Endodermal cell (in vitro differentiated cells): ENCODE measurements around the gene PER1. TPM values are rescaled to one million over a fixed set of nuclear protein-coding genes. Genes with fewer than 3 reads are reported as not detected.

ENCODE experiments used
- DNase-seq: peaks from one replicate; pipeline ENCODE4 v3.0.0-alpha.2; 2017
- H3K27ac ChIP-seq: 2 replicates; pipeline ENCODE4 v1.5.1; 2013; ENCODE audit warnings: mild to moderate bottlenecking, low read depth, low read length, moderate library complexity
- H3K27me3 ChIP-seq: 2 replicates; pipeline ENCODE4 v1.6.1; 2013; ENCODE audit warnings: mild to moderate bottlenecking, low read length, moderate library complexity; ENCODE audit not compliant: insufficient read depth, control insufficient read depth, poor library complexity, severe bottlenecking
- H3K36me3 ChIP-seq: 2 replicates; pipeline ENCODE4 v1.7.0; 2013; ENCODE audit warnings: mild to moderate bottlenecking, low read length, moderate library complexity; ENCODE audit not compliant: control insufficient read depth, insufficient read depth
- H3K4me1 ChIP-seq: one replicate; pipeline ENCODE4 v1.7.0; 2013; ENCODE audit warnings: low read length; ENCODE audit not compliant: control insufficient read depth, insufficient read depth
- H3K4me3 ChIP-seq: 2 replicates; pipeline ENCODE4 v1.5.1; 2013; ENCODE audit warnings: mild to moderate bottlenecking, low read length, moderate library complexity
- H3K9ac ChIP-seq: 2 replicates; pipeline ENCODE4 v1.6.1; 2013; ENCODE audit warnings: mild to moderate bottlenecking, low read length, moderate library complexity; ENCODE audit not compliant: poor library complexity, severe bottlenecking; ENCODE audit errors: extremely low read depth
- H3K9me3 ChIP-seq: 2 replicates; pipeline ENCODE4 v1.6.1; 2013; ENCODE audit warnings: mild to moderate bottlenecking, low read length, moderate library complexity; ENCODE audit not compliant: control insufficient read depth
- H3K27ac Mint-ChIP-seq: 2 replicates; pipeline ENCODE4 v1.8.0; 2020; ENCODE audit warnings: mixed read lengths
- H3K27me3 Mint-ChIP-seq: 2 replicates; pipeline ENCODE4 v1.8.0; 2021; ENCODE audit warnings: mild to moderate bottlenecking, mixed read lengths; ENCODE audit not compliant: insufficient read depth
- H3K36me3 Mint-ChIP-seq: 2 replicates; pipeline ENCODE4 v1.8.0; 2020; ENCODE audit warnings: low read depth, mixed read lengths
- H3K4me1 Mint-ChIP-seq: 2 replicates; pipeline ENCODE4 v1.8.0; 2020; ENCODE audit warnings: mixed read lengths
- H3K4me3 Mint-ChIP-seq: 2 replicates; pipeline ENCODE4 v1.8.0; 2020; ENCODE audit warnings: mild to moderate bottlenecking, moderate library complexity, mixed read lengths
- H3K9me3 Mint-ChIP-seq: 2 replicates; pipeline ENCODE4 v1.8.0; 2020; ENCODE audit warnings: mild to moderate bottlenecking, mixed read lengths
- WGBS, 2 experiments: methylation state at CpG; one replicate each; pipeline versions ENCODE4 v1.1.5 to v1.1.7; 2013; ENCODE audit warnings: missing lambda C conversion rate in 2 of 2, mixed read lengths in 1 of 2; ENCODE audit not compliant: insufficient coverage in 1 of 2, insufficient read length in 1 of 2; 5-methylcytosine and 5-hydroxymethylcytosine counted together
- total RNA-seq, 2 donors: library from RNA; stranded (reverse); fragmentation: NEBNext Ultra II Directional in 1 of 2; extraction: Animal tissue kit (Norgen Biotek cat#: 25700) in 1 of 2; gene quantifications; 2 replicates in 1 of 2; 3 replicates in 1 of 2; pipeline ENCODE4 v1.2.1, GENCODE V29; 2021
- TF ChIP-seq, protein P1 (sequence below): fragments of 200-600 bp; sonication (generic); conservative IDR thresholded peaks from 2 replicates; pipeline ENCODE4 v1.5.0; 2021; ENCODE audit warnings: antibody characterized with exemption, mild to moderate bottlenecking

PER1 gene
- total RNA-seq, 2 donors from 2014 or later: 38.3 to 53.7 TPM

DNA sequence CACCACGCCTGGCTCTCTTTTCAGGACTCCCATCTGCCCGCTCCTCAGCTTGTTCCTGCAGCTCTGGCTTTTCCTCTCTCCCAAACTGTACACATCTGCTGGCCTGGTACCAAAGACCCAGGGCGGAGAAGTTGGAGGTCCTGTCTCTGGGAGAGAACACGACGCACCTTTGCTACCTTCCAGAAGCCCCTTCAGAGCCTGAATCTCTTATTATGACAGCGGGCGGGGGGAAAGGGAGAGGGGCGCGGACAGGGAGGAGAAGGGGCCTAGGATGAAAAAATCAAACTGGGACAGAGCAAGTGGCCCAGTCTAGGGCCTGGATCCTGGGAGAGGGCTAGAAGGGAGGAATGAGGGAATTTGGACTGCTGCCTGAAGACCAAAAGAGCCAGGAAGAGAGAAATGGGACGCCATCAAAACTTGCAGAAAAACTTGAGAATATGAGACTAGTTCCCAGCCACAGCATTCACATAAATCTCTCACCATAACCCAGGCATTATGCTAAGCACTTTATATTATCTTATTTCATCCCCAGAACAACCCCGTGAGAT, 2.5 kb upstream of the PER1 start:
- DNase-seq: no peak
- no peak overlapping the region for H3K27ac Mint-ChIP-seq
- H3K4me3 Mint-ChIP-seq: no peak overlapping the region
- Histone ChIP-seq H3K27ac (peak overlapping the region; percentile 52), H3K4me1 (peaks cover 6% of the 10 kb centered on the region), H3K27me3 (no peaks in the 10 kb centered on the region), H3K4me3 (peak overlapping the region; percentile 97), H3K9ac (peak overlapping the region; percentile 93), H3K36me3 (peaks cover 20% of the 10 kb centered on the region), H3K9me3 (no peaks in the 10 kb centered on the region)
- TF ChIP-seq, protein P1, sequence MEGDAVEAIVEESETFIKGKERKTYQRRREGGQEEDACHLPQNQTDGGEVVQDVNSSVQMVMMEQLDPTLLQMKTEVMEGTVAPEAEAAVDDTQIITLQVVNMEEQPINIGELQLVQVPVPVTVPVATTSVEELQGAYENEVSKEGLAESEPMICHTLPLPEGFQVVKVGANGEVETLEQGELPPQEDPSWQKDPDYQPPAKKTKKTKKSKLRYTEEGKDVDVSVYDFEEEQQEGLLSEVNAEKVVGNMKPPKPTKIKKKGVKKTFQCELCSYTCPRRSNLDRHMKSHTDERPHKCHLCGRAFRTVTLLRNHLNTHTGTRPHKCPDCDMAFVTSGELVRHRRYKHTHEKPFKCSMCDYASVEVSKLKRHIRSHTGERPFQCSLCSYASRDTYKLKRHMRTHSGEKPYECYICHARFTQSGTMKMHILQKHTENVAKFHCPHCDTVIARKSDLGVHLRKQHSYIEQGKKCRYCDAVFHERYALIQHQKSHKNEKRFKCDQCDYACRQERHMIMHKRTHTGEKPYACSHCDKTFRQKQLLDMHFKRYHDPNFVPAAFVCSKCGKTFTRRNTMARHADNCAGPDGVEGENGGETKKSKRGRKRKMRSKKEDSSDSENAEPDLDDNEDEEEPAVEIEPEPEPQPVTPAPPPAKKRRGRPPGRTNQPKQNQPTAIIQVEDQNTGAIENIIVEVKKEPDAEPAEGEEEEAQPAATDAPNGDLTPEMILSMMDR: no peak
- H3K27me3 Mint-ChIP-seq: no peaks in the 10 kb centered on the region
- H3K9me3 Mint-ChIP-seq: no peaks in the 10 kb centered on the region
- H3K36me3 Mint-ChIP-seq: peaks cover 8% of the 10 kb centered on the region
- WGBS, 2 experiments: 63 to 68% methylated on average over 7 to 11 of the region's 11 CpGs
- H3K4me1 Mint-ChIP-seq: peaks cover 11% of the 10 kb centered on the region

DNA sequence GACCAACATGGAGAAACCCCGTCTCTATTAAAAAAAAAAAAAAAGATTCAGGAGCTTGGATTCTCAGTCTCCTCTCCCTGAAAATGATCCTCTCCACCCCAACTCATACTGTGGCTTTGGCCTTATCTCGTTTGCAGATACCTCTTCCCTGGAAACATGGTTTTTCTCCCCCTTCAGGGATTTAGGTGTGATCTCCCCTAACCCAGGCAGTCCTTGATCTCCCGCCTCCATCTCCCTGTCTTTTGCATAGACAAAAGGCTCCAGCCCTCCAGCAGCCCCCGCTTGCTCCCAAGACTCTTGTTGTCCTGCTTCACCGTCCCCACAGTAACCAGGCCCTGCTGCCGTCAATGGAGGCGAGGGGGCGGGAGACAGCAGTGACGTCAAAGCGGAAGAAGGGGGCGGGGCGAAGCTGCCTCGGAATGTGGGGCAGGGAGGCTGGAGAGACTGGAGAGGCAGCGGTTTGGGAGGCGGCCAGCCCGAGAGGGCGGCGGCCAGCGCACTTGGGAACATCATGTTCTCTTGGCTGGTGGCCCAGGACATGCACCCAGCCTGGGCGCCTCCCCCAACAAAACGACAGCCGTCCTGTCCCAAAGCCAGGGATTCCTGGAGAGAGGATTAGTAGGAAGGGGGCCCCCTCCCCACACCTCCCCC, 1.9 kb upstream of the PER1 start:
- Mint-ChIP-seq H3K36me3 (peaks cover 8% of the 10 kb centered on the region), H3K4me3 (no peak overlapping the region), H3K4me1 (peaks cover 11% of the 10 kb centered on the region), H3K9me3 (no peaks in the 10 kb centered on the region), H3K27ac (no peak overlapping the region), H3K27me3 (no peaks in the 10 kb centered on the region)
- peak overlapping the region; percentile 92 for H3K27ac ChIP-seq
- H3K4me3 ChIP-seq: peak overlapping the region; percentile 97
- peak; percentile 100 for DNase-seq
- TF ChIP-seq, protein P1: no peak
- H3K4me1 ChIP-seq: peaks cover 6% of the 10 kb centered on the region
- peaks cover 20% of the 10 kb centered on the region for H3K36me3 ChIP-seq
- no peaks in the 10 kb centered on the region for H3K9me3 ChIP-seq
- peak overlapping the region; percentile 93 for H3K9ac ChIP-seq
- WGBS, 2 experiments: 7 to 36% methylated on average over 5 to 22 of the region's 22 CpGs
- H3K27me3 ChIP-seq: no peaks in the 10 kb centered on the region

DNA sequence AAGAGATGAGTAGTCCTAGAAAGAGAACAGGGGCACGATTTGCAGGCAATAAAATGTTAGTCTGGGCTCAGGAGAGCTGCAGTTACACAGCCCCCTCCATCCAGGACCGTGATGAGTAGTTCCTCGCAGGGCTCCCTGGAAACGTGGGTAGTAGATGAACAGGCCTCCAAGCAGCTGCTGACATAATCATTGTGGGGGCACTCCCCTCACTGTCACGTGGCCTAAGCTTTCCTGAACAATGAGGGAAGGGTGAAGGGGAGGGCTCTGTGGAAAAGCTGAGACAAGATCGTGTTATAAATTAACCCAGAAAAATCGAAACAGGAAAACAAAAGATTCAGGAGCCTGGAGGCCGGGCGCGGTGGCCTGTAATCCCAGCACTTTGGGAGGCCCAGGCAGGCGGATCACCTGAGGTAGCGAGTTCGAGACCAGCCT, 1.3 kb upstream of the PER1 start:
- Mint-ChIP-seq H3K4me3 (no peak overlapping the region), H3K9me3 (no peaks in the 10 kb centered on the region), H3K27me3 (no peaks in the 10 kb centered on the region), H3K36me3 (peaks cover 8% of the 10 kb centered on the region), H3K4me1 (peaks cover 11% of the 10 kb centered on the region), H3K27ac (no peak overlapping the region)
- Histone ChIP-seq H3K27ac (peak overlapping the region; percentile 92), H3K4me1 (peaks cover 6% of the 10 kb centered on the region), H3K9ac (peak overlapping the region; percentile 93), H3K4me3 (peak overlapping the region; percentile 97), H3K27me3 (no peaks in the 10 kb centered on the region), H3K9me3 (no peaks in the 10 kb centered on the region), H3K36me3 (peaks cover 20% of the 10 kb centered on the region)
- 42 to 76% methylated on average over 4 to 13 of the region's 13 CpGs for WGBS, 2 experiments
- peak; percentile 71 for DNase-seq
- TF ChIP-seq, protein P1: no peak
